ENCODE data around the gene MAPRE2. TPM values are rescaled to one million over a fixed set of nuclear protein-coding genes. Genes with fewer than 3 reads are reported as not detected.
A peak's percentile ranks its signal among the peaks of the same experiment; 100 is the strongest.

MAPRE2 gene
- total RNA-seq, 1 donor from 2014 or later = 23.4 TPM

DNA sequence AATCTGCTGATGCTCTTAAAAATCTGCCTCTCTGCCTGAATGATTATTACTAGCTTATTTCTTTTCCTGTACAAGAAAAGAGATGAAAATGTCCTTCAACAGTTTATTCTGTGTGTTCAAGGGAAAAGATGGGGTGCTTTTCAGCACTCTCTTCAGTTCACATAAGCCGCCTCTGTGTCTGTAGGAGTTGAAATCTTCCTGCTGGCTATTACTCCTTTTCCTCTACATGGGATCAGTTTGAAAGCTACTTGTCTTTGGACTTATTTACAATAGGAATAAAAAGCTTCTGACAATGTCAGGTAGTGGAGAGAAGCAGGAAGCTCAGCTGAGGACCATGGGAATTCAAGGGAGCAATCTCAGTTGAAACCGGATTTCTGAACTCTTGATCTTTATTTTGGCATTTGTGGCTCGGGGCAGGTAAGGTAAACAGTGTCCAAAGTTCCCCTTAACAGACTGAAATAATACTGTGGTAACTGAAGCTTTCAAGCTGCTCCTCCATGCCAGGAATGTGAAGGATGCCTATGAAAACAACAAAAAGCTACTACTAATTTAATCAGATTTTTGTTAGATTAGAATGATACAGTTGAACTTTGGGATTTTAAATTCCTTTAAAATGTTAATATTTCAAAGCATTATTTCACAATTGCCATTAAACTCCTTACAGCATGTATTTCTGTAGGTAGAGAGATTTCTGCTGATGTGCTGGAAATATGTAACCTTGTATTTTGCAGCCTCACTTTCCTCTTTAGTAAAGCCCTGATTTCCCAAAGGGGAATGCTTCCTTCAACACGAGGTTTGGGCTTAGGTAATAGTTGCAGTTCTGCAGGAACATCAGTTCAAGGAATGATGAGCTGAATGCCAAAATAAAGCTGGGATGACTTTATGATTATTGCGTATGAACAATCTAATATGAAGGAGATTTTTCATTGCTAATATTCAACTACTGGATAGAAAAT, 43.6 kb downstream of the MAPRE2 start:
- H3K27me3 Mint-ChIP-seq (ENCODE audit: low read depth) = no peaks in the 10 kb centered on the region
- no peak for DNase-seq (ENCODE audit: low spot score)
- H3K4me1 Mint-ChIP-seq (ENCODE audit: low read depth) = peaks cover 47% of the 10 kb centered on the region
- H3K4me3 Mint-ChIP-seq (ENCODE audit: unreplicated experiment) = no peak overlapping the region
- H3K9me3 Mint-ChIP-seq (ENCODE audit: low read depth) = no peaks in the 10 kb centered on the region
- H3K27ac Mint-ChIP-seq (ENCODE audit: unreplicated experiment) = peak overlapping the region; percentile 67
- peaks cover 2% of the 10 kb centered on the region for H3K36me3 Mint-ChIP-seq (ENCODE audit: low read depth)
- TF ChIP-seq, protein P1, sequence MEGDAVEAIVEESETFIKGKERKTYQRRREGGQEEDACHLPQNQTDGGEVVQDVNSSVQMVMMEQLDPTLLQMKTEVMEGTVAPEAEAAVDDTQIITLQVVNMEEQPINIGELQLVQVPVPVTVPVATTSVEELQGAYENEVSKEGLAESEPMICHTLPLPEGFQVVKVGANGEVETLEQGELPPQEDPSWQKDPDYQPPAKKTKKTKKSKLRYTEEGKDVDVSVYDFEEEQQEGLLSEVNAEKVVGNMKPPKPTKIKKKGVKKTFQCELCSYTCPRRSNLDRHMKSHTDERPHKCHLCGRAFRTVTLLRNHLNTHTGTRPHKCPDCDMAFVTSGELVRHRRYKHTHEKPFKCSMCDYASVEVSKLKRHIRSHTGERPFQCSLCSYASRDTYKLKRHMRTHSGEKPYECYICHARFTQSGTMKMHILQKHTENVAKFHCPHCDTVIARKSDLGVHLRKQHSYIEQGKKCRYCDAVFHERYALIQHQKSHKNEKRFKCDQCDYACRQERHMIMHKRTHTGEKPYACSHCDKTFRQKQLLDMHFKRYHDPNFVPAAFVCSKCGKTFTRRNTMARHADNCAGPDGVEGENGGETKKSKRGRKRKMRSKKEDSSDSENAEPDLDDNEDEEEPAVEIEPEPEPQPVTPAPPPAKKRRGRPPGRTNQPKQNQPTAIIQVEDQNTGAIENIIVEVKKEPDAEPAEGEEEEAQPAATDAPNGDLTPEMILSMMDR (IDR thresholded peaks at IDR 0.05) = no peak

DNA sequence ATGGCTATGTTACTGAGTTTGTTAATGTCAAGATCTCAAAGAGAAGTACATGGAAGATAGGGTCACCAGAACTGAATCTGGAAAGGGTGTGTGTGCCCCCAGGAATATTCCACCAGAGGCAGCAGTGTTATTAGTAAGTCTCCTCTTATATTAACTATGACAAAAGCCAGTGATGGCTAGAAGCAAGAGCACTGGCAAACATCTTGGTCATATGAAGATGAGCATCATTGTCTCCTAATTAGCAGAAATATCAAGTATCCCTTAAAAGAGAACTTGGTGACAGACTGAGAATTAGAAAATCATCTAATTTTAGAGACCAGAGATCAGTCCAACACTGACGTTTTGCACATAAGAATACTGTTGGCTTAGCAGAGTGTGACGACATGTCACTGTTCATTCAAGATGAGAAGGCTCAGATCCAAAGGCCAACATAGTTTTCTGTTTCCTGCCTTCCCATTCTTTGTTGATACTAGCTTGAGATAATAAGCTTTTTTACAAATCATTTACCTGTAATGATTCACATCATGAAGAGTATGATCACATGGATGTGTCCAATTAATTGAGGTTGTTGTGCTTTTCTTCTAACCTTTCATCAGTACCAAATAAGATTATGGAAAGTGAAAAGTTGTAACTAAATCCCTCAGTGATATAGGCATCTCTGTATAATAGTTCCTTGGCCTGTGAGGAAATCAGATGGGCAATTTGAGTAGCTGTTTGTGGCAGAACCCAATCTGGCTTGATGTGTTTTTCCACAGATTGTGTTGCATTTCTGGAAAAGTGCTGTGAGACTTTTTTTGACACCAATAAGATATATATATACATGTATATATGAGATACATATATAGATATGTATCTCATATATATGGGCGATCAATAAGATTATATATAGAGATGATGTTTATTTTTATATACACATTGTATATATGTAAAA, 44.5 kb downstream of the MAPRE2 start:
- no peak for DNase-seq (ENCODE audit: low spot score)
- TF ChIP-seq, protein P1 (IDR thresholded peaks at IDR 0.05) = no peak
- no peaks in the 10 kb centered on the region for H3K9me3 Mint-ChIP-seq (ENCODE audit: low read depth)
- H3K36me3 Mint-ChIP-seq (ENCODE audit: low read depth) = peaks cover 2% of the 10 kb centered on the region
- H3K4me3 Mint-ChIP-seq (ENCODE audit: unreplicated experiment) = no peak overlapping the region
- H3K27me3 Mint-ChIP-seq (ENCODE audit: low read depth) = no peaks in the 10 kb centered on the region
- H3K4me1 Mint-ChIP-seq (ENCODE audit: low read depth) = peaks cover 52% of the 10 kb centered on the region
- no peak overlapping the region for H3K27ac Mint-ChIP-seq (ENCODE audit: unreplicated experiment)

DNA sequence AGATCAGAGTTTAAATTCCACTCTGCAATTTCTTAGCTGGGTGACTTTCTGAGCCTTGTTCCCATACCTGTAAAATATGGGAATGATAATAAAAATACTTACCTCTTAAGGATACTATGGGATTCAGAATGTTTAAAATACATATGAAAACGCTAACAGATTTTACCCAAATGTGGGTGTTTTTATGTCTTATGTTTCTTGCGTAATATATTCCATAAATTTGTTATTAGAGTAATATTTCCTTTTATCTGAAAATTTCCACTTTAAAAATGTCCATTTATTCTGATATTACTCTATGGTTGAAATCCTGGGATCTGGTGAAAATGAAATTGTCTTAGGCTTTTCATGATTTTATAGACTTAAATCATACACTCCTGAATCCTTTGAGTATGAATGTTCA, 45.5 kb downstream of the MAPRE2 start:
- Mint-ChIP-seq H3K4me1 (ENCODE audit: low read depth) (peaks cover 52% of the 10 kb centered on the region), H3K27ac (ENCODE audit: unreplicated experiment) (no peak overlapping the region), H3K9me3 (ENCODE audit: low read depth) (no peaks in the 10 kb centered on the region), H3K4me3 (ENCODE audit: unreplicated experiment) (no peak overlapping the region), H3K36me3 (ENCODE audit: low read depth) (peaks cover 2% of the 10 kb centered on the region), H3K27me3 (ENCODE audit: low read depth) (no peaks in the 10 kb centered on the region)
- TF ChIP-seq, protein P1 (IDR thresholded peaks at IDR 0.05) = no peak
- no peak for DNase-seq (ENCODE audit: low spot score)

DNA sequence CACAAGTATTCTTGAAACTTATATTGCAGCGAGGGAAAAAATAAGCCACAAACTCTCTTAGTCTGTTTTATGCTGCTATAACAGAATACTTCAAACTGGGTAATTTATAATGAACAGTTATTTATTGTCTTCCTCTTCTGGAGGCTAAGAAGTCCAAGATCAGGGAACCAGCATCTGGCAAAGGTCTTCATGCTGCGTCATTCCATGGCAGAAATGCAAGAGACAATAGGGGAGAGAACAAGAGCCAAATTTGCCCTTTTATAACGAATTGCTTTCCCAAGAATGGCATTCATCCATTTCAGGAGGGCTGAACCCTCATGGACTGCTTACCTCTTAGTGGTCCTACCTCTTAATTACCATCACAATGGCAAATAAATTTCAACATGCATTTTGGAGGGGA, 46.5 kb downstream of the MAPRE2 start:
- no peaks in the 10 kb centered on the region for H3K27me3 Mint-ChIP-seq (ENCODE audit: low read depth)

More for the DNA sequence above, 46.5 kb downstream of the MAPRE2 start:
- Mint-ChIP-seq H3K4me1 (ENCODE audit: low read depth) (peaks cover 52% of the 10 kb centered on the region), H3K36me3 (ENCODE audit: low read depth) (no peaks in the 10 kb centered on the region), H3K27ac (ENCODE audit: unreplicated experiment) (no peak overlapping the region), H3K4me3 (ENCODE audit: unreplicated experiment) (no peak overlapping the region), H3K9me3 (ENCODE audit: low read depth) (no peaks in the 10 kb centered on the region)
- TF ChIP-seq, protein P1 (IDR thresholded peaks at IDR 0.05) = no peak
- DNase-seq (ENCODE audit: low spot score) = no peak

All from chondrocyte (in vitro differentiated cells).